GM12878 (cell line): ENCODE data around the gene ENTPD6. TPM values are rescaled to one million over a fixed set of nuclear protein-coding genes. Genes with fewer than 3 reads are reported as not detected.

Experiments used
- ATAC-seq: fragments of 200-7000 bp; cut with Tn5 transposase; 3 replicates; pipeline ENCODE4 v1.9.1; 2020; ENCODE audit warnings: mild to moderate bottlenecking, moderate library complexity
- Bru-seq: library from RNA; stranded (reverse); fragments of 400-500 nt; gene quantifications from one replicate; lab custom pipeline; 2021; lab: Mats Ljungman, UMichigan
- BruChase-seq, 2 experiments: library from RNA; stranded (reverse); fragments of 400-500 nt; gene quantifications; one replicate each; lab custom pipeline; 2021; lab: Mats Ljungman, UMichigan
- BruUV-seq: library from RNA; stranded (reverse); fragments of 400-500 nt; replicated peaks from 2 replicates; lab custom pipeline; 2021; lab: Mats Ljungman, UMichigan
- CTCF ChIA-PET: fragments of 300-600 bp; sonication (Branson Sonifier 250); formaldehyde crosslinking; extraction: SDS; loops from one replicate; lab custom pipeline; 2021; ENCODE audit warnings: inconsistent platforms; lab: Yijun Ruan, JAX
- POLR2A ChIA-PET: fragments of 350-600 bp; formaldehyde crosslinking; extraction: SDS; loops from one replicate; lab custom pipeline; 2021; ENCODE audit warnings: inconsistent platforms; lab: Charles Lee
- RAD21 ChIA-PET: fragments of 300-600 bp; sonication (Branson Sonifier 250); formaldehyde crosslinking; loops from one replicate; lab custom pipeline; 2023; ENCODE audit warnings: antibody characterized with exemption; ENCODE audit not compliant: unreplicated experiment; lab: Charles Lee
- SMC1A ChIA-PET: fragments of 300-600 bp; sonication (Branson Sonifier 250); formaldehyde crosslinking; loops from one replicate; lab custom pipeline; 2023; ENCODE audit not compliant: unreplicated experiment, uncharacterized antibody; lab: Charles Lee
- DNase-seq: peaks from one replicate; pipeline ENCODE4 v3.0.0-alpha.2; 2011; ENCODE audit warnings: low read depth, low spot score
- FAIRE-seq: peaks from 3 replicates; lab custom pipeline; 2011; peaks lifted over from hg19 to GRCh38; lab: Jason Lieb, UNC
- H2AFZ ChIP-seq: 2 replicates; pipeline ENCODE4 v1.6.0; 2011; ENCODE audit warnings: low read depth, low read length, control low read depth; ENCODE audit not compliant: control insufficient read depth
- H3K27ac ChIP-seq: 2 replicates; pipeline ENCODE4 v1.5.1; 2011; ENCODE audit warnings: control low read depth; ENCODE audit not compliant: control insufficient read depth, insufficient read depth
- H3K27me3 ChIP-seq, 2 experiments: replicated peaks in 1 of 2; 2 replicates each; pipeline versions ENCODE4 v1.6.0 to v1.6.1; 2011; ENCODE audit warnings: low read length in 1 of 2; ENCODE audit not compliant: control insufficient read depth in 2 of 2, insufficient read depth in 2 of 2
- H3K36me3 ChIP-seq, 2 experiments: 2 replicates each; pipeline ENCODE4 v1.5.1; 2011; ENCODE audit warnings: low read length in 1 of 2; ENCODE audit not compliant: control insufficient read depth in 2 of 2, insufficient read depth in 2 of 2
- H3K4me1 ChIP-seq: 2 replicates; pipeline ENCODE4 v1.6.1; 2011; ENCODE audit warnings: mild to moderate bottlenecking, low read length, moderate library complexity, mixed read lengths; ENCODE audit not compliant: control insufficient read depth, insufficient read depth
- H3K4me2 ChIP-seq: 2 replicates; pipeline ENCODE4 v1.6.0; 2011; ENCODE audit warnings: control low read depth; ENCODE audit not compliant: control insufficient read depth, insufficient read depth
- H3K4me3 ChIP-seq: fragments of 200-600 bp; sonication (generic); 2 replicates; pipeline ENCODE4 v1.5.1; 2016
- H3K79me2 ChIP-seq: 2 replicates; pipeline ENCODE4 v1.6.0; 2011; ENCODE audit warnings: low read length; ENCODE audit not compliant: control insufficient read depth, insufficient read depth
- H3K9ac ChIP-seq: 2 replicates; pipeline ENCODE4 v1.8.0; 2011; ENCODE audit warnings: low read length, control low read depth, mixed read lengths; ENCODE audit not compliant: control insufficient read depth, insufficient read depth
- H3K9me3 ChIP-seq: replicated peaks from 3 replicates; pipeline ENCODE4 v1.5.1; 2011; ENCODE audit warnings: mild to moderate bottlenecking, low read length; ENCODE audit not compliant: control insufficient read depth, insufficient read depth
- H4K20me1 ChIP-seq: 2 replicates; pipeline ENCODE4 v1.6.0; 2011; ENCODE audit not compliant: control insufficient read depth, insufficient read depth
- CHD2 ChIP-seq: IDR thresholded peaks from 2 replicates; pipeline ENCODE4 v1.6.1; 2011; ENCODE audit warnings: low read depth, low read length, improper control_type of control experiment, borderline replicate concordance
- E4F1 ChIP-seq: fragments of 450-650 bp; IDR thresholded peaks from 2 replicates; pipeline ENCODE4 v1.6.1; 2018; ENCODE audit warnings: borderline replicate concordance, mild to moderate bottlenecking; ENCODE audit not compliant: partially characterized antibody
- HDAC2 ChIP-seq: fragments of 200-600 bp; sonication (generic); IDR thresholded peaks from 2 replicates; pipeline ENCODE4 v1.6.1; 2017
- HDGF ChIP-seq: fragments of 450-650 bp; IDR thresholded peaks from 2 replicates; pipeline ENCODE4 v1.6.1; 2016; ENCODE audit warnings: antibody characterized with exemption
- IRF3 ChIP-seq: fragments of 450-650 bp; IDR thresholded peaks from 2 replicates; pipeline ENCODE4 v1.6.1; 2014; ENCODE audit warnings: mild to moderate bottlenecking
- JUNB ChIP-seq: IDR thresholded peaks from 2 replicates; pipeline ENCODE4 v1.6.1; 2016; ENCODE audit warnings: antibody characterized with exemption, mild to moderate bottlenecking
- LARP7 ChIP-seq: fragments of 450-650 bp; IDR thresholded peaks from 2 replicates; pipeline ENCODE4 v1.6.1; 2017; ENCODE audit warnings: mild to moderate bottlenecking
- MXI1 ChIP-seq: fragments of 150-350 bp; IDR thresholded peaks from 2 replicates; pipeline ENCODE4 v1.6.1; 2011; ENCODE audit warnings: low read depth, mild to moderate bottlenecking, inconsistent platforms, low read length, improper control_type of control experiment
- POLR2A ChIP-seq: IDR thresholded peaks from 2 replicates; pipeline ENCODE4 v1.6.1; 2011; ENCODE audit warnings: low read depth, mild to moderate bottlenecking, low read length
- POLR2AphosphoS2 ChIP-seq: IDR thresholded peaks from 2 replicates; pipeline ENCODE4 v1.6.1; 2011; ENCODE audit warnings: low read depth, mild to moderate bottlenecking, low read length, improper control_type of control experiment, moderate library complexity
- POLR2AphosphoS5 ChIP-seq: IDR thresholded peaks from 2 replicates; pipeline ENCODE4 v1.6.1; 2011; ENCODE audit warnings: mild to moderate bottlenecking, low read length, inconsistent platforms
- RUNX3 ChIP-seq: IDR thresholded peaks from 2 replicates; pipeline ENCODE4 v1.6.1; 2012; ENCODE audit warnings: low read length, inconsistent platforms
- TAF1 ChIP-seq: IDR thresholded peaks from 2 replicates; pipeline ENCODE4 v1.6.1; 2011; ENCODE audit warnings: mild to moderate bottlenecking, low read depth, low read length, borderline replicate concordance
- TBL1XR1 ChIP-seq: IDR thresholded peaks from 2 replicates; pipeline ENCODE4 v1.6.1; 2012; ENCODE audit warnings: low read depth, low read length, improper control_type of control experiment
- WGBS: methylation state at CpG from one replicate; pipeline ENCODE4 v1.1.6; 2016; ENCODE audit warnings: low lambda C conversion rate; ENCODE audit not compliant: insufficient replicate concordance, insufficient coverage; ENCODE audit errors: missing lambda C conversion rate; 5-methylcytosine and 5-hydroxymethylcytosine counted together
- in situ Hi-C: fragments of 300-500 bp; cut with MboI; formaldehyde crosslinking; loops from 9 replicates; pipeline ENCODE4 v1.14.3; 2018; ENCODE audit warnings: mixed read lengths
- intact Hi-C: fragments of 100-400 bp; cut with micrococcal nuclease; formaldehyde crosslinking; loops from one replicate; pipeline ENCODE4 v1.14.2; 2022; ENCODE audit not compliant: unreplicated experiment
- long read RNA-seq, 2 experiments: library from polyadenylated mRNA; unstranded; transcript quantifications; one replicate each; pipeline ENCODE4 v2.0.0, GENCODE V29; 2019 to 2020
- polyA minus RNA-seq, 3 experiments: library from RNA; depleted of rRNA, polyadenylated mRNA; stranded (reverse); fragments of >200 nt; gene quantifications; 2 replicates each; pipeline ENCODE4 v1.2.3, GENCODE V29; 2011
- polyA plus RNA-seq, 11 experiments: library from polyadenylated mRNA; depleted of rRNA in 4 of 11; unstranded in 6 of 11; stranded (reverse) in 5 of 11; fragments of >200 nt; fragmentation: Nextera tagmentation in 4 of 11; fragmentation: Illumina TruSeq in 1 of 11; extraction: Ambion mirVana in 4 of 11; extraction: Trizol in 1 of 11; gene quantifications; 1 replicate in 1 of 11; 2 replicates in 10 of 11; pipeline versions ENCODE4 v1.2.1 to v1.2.3, GENCODE V29; 2011 to 2016; ENCODE audit warnings: inconsistent platforms in 2 of 11, missing spikeins in 2 of 11, low read depth in 1 of 11
- total RNA-seq, 4 experiments: library from RNA; depleted of rRNA in 3 of 4; stranded (reverse); fragments of >200 nt in 3 of 4; fragmentation: Illumina TruSeq in 1 of 4; extraction: Trizol in 1 of 4; gene quantifications; 2 replicates each; pipeline versions ENCODE4 v1.2.1 to v1.2.3, GENCODE V29; 2013 to 2021

The ENTPD6 gene
- total RNA-seq (2013; cell fraction: nucleolus; rRNA removed): 54.2 and 56.0 TPM in 2 replicates
- 36.8 and 38.0 TPM in 2 replicates for total RNA-seq (2014; rRNA removed)
- 20.9 and 22.9 TPM in 2 replicates for total RNA-seq (2014; rRNA removed; fragmentation: Illumina TruSeq; extraction: Trizol)
- total RNA-seq (2021): 40.1 and 45.4 TPM in 2 replicates
- 19.3 TPM for polyA plus RNA-seq (2011; ENCODE audit: low read depth)
- 24.7 and 35.3 TPM in 2 replicates for polyA plus RNA-seq (2011; rRNA removed)
- polyA plus RNA-seq (2011; cell fraction: cytosol; rRNA removed): 43.7 and 53.1 TPM in 2 replicates
- polyA plus RNA-seq (2011; cell fraction: nucleus; rRNA removed): 205 and 210 TPM in 2 replicates
- polyA plus RNA-seq (2012): 33.6 and 34.7 TPM in 2 replicates
- 11.7 and 19.2 TPM in 2 replicates for polyA plus RNA-seq (2014; fragmentation: Illumina TruSeq; extraction: Trizol)
- polyA plus RNA-seq (2014; fragmentation: Nextera tagmentation; extraction: Ambion mirVana): 1 to 10 TPM in 1 of 2 experiments, under 1 TPM in 1; 0.53 to 2.5 TPM
- polyA plus RNA-seq (2014; rRNA removed): 36.8 and 42.1 TPM in 2 replicates
- 10 to 100 TPM; 29.6 to 32.7 TPM for polyA plus RNA-seq (2016; fragmentation: Nextera tagmentation; extraction: Ambion mirVana)
- polyA minus RNA-seq (2011; rRNA and poly(A)+ RNA removed): 27.4 and 36.6 TPM in 2 replicates
- 11.8 and 14.1 TPM in 2 replicates for polyA minus RNA-seq (2011; cell fraction: cytosol; rRNA and poly(A)+ RNA removed)
- 22.6 and 34.5 TPM in 2 replicates for polyA minus RNA-seq (2011; cell fraction: nucleus; rRNA and poly(A)+ RNA removed)
- percentile 68 among the genes with signal in this experiment for Bru-seq, nascent RNA
- percentile 70 among the genes with signal in this experiment for BruChase-seq, experiment 1, labeled RNA remaining after a 6-hour chase
- percentile 71 among the genes with signal in this experiment for BruChase-seq, experiment 2, labeled RNA remaining after a 2-hour chase
- long read RNA-seq, experiment 1, partial matches to known transcripts: 2 of 32 reads
- long read RNA-seq, experiment 1, other reads (novel, unspliced or antisense): 21 of 32 reads
- long read RNA-seq, experiment 2, partial matches to known transcripts: 1 of 12 reads
- long read RNA-seq, experiment 2, other reads (novel, unspliced or antisense): 5 of 12 reads

GRCh38 chr20:25195014-25195961, at the start of gene ENTPD6:
ENTPD6 (plus strand) TSS chr20:25195712; CDS start chr20:25206537, 10,825 bp downstream.
- RAD21 ChIA-PET: no interaction called here
- intact Hi-C loops (loop anchor here (5.0 to 10.0 kb wide), 2 partner anchors 50 to 202 kb away; partner anchors contain the start of gene PYGB), in situ Hi-C loops (no loop called here)
- Histone ChIP-seq H3K9me3 (no peaks in the 10 kb centered on the region), H4K20me1 (no peaks in the 10 kb centered on the region), H3K4me3 (peak within 1 kb of the TSS; percentile 91), H3K27ac (peak within 1 kb of the TSS; percentile 59; the same call in 1 of the 2 replicates), H3K4me2 (peak within 1 kb of the TSS; percentile 81), H2AFZ (peak within 1 kb of the TSS; percentile 89), H3K27me3 (no peaks in the 10 kb centered on the region; a peak in 1 of 4 replicates), H3K4me1 (peaks cover 11% of the 10 kb centered on the region), H3K9ac (peak within 1 kb of the TSS; percentile 85), H3K36me3 (no peaks in the 10 kb centered on the region), H3K79me2 (peaks cover 17% of the 10 kb centered on the region)
- CTCF ChIA-PET: interaction anchor here (0.6 kb wide), 1 partner anchor 22 kb away, joined by 4 read pairs; no protein-coding TSS in a partner anchor
- peak; percentile 83 for ATAC-seq
- SMC1A ChIA-PET: interaction anchor here (1.1 to 1.7 kb wide), 4 partner anchors 8 to 203 kb away, joined by 3 to 6 read pairs (median 4); no protein-coding TSS in a partner anchor
- TSS peak; percentile 96 for BruUV-seq
- POLR2A ChIA-PET: interaction anchor here (0.8 kb wide), 1 partner anchor 202 kb away, joined by 3 read pairs; no protein-coding TSS in a partner anchor
- WGBS: 5% methylated on average over 44 of the region's 75 CpGs
- peak; percentile 63 for DNase-seq
- FAIRE-seq: peak; percentile 59
- TF ChIP-seq MXI1 (peak; percentile 36; the same call in 1 of the 2 replicates), TAF1 (peak; percentile 40; the same call in 1 of the 2 replicates), POLR2AphosphoS5 (peak; percentile 68), CHD2 (0 out of 2 replicates have a peak, but pooled peaks have one; percentile 21), E4F1 (no peak), TBL1XR1 (peak; percentile 62; the same call in 1 of the 2 replicates), IRF3 (peak; percentile 24; the same call in 1 of the 2 replicates), RUNX3 (peak; percentile 86), HDAC2 (0 out of 2 replicates have a peak, but pooled peaks have one; percentile 22), HDGF (0 out of 2 replicates have a peak, but pooled peaks have one; percentile 36), JUNB (no peak), POLR2A (peak; percentile 79), POLR2AphosphoS2 (0 out of 2 replicates have a peak, but pooled peaks have one; percentile 38), LARP7 (peak; percentile 78; the same call in 1 of the 2 replicates)
